ENCODE measurements around the gene AK8. TPM values are rescaled to one million over a fixed set of nuclear protein-coding genes. Genes with fewer than 3 reads are reported as not detected.

Gene AK8
- total RNA-seq, 1 experiment from 2014 or later: 2.5 TPM

- no peak overlapping the region for H3K4me3 ChIP-seq (replicated peaks in 1 of 2; ENCODE audit: low read depth in 1 of 2, low read length in 2 of 2)
- TF ChIP-seq ATF3 (IDR thresholded peaks at IDR 0.05): no peak
- no peak for TF ChIP-seq ZBTB33 (IDR thresholded peaks at IDR 0.05; ENCODE audit: extremely low read depth, insufficient replicate concordance, low read length)
- TF ChIP-seq MAX (IDR thresholded peaks at IDR 0.05): no peak
- TF ChIP-seq SIN3A (IDR thresholded peaks at IDR 0.05; ENCODE audit: low read depth): no peak
- no peak for TF ChIP-seq SRF (IDR thresholded peaks at IDR 0.05; ENCODE audit: low read depth)
- no peak for TF ChIP-seq CTCF (IDR thresholded peaks at IDR 0.05 in 2 of 3, conservative IDR thresholded peaks at IDR 0.05 in 1 of 3; ENCODE audit: borderline replicate concordance in 1 of 3, insufficient read depth in 1 of 3, low read depth in 2 of 3, low read length in 2 of 3)
- TF ChIP-seq ZNF274 (IDR thresholded peaks at IDR 0.05; ENCODE audit: low read depth, low read length): no peak
- no peak for TF ChIP-seq TCF7L2 (IDR thresholded peaks at IDR 0.05; ENCODE audit: borderline replicate concordance, extremely low read depth, insufficient read depth, insufficient read length)
- no peak for TF ChIP-seq CEBPB (IDR thresholded peaks at IDR 0.05; ENCODE audit: low read depth)
- no peak for TF ChIP-seq CBX3 (IDR thresholded peaks at IDR 0.05; ENCODE audit: low read depth)
- TF ChIP-seq EZH2 (IDR thresholded peaks at IDR 0.05): no peak
- TF ChIP-seq YY1 (IDR thresholded peaks at IDR 0.05; ENCODE audit: extremely low read depth, insufficient replicate concordance, low read depth, low read length): no peak
- TF ChIP-seq ZFX (IDR thresholded peaks at IDR 0.05): no peak
- TF ChIP-seq FOSL1 (IDR thresholded peaks at IDR 0.05; ENCODE audit: low read depth): no peak
- no TSS peak for BruUV-seq (replicated peaks)
- DNase-seq (ENCODE audit: low read depth, low spot score) (no peak), ATAC-seq (no peak)
- no peaks in the 10 kb centered on the region for H3K9me2 ChIP-seq (ENCODE audit: insufficient read depth)
- peaks cover 12% of the 10 kb centered on the region; the same call in 1 of the 2 replicates for H3K27me3 ChIP-seq (ENCODE audit: insufficient read depth, low read length)
- H3K4me2 ChIP-seq (ENCODE audit: low read length): no peak overlapping the region
- H3K36me3 ChIP-seq (ENCODE audit: control insufficient read depth in 1 of 2, insufficient read depth in 2 of 2, low read length in 2 of 2): no peaks in the 10 kb centered on the region
- POLR2A ChIA-PET: no interaction called here
- no peak overlapping the region for H3K27ac ChIP-seq (ENCODE audit: low read depth, low read length)
- CTCF ChIA-PET: no interaction called here
- no peaks in the 10 kb centered on the region for H3K9me3 ChIP-seq (ENCODE audit: control insufficient read depth in 1 of 2, insufficient read depth in 1 of 2, low read depth in 1 of 2, low read length in 2 of 2)
- no peaks in the 10 kb centered on the region for H3K79me2 ChIP-seq (ENCODE audit: insufficient read depth, low read length)
- peaks cover 13 to 14% of the 10 kb centered on the region in 2 experiments for H3K4me1 ChIP-seq (ENCODE audit: control insufficient read depth in 1 of 2, insufficient read depth in 2 of 2, low read length in 2 of 2)
- H4K20me1 ChIP-seq (ENCODE audit: insufficient read depth): no peaks in the 10 kb centered on the region
- intact Hi-C loops (cut with micrococcal nuclease): no loop called here
- H2AFZ ChIP-seq (ENCODE audit: low read depth, low read length, poor library complexity, severe bottlenecking): no peak overlapping the region
- RAD21 ChIA-PET (ENCODE audit: low non-redundant PET in 1 of 2, low total read pairs in 2 of 2, uncharacterized antibody in 2 of 2, unreplicated experiment in 2 of 2): no interaction called here
- no peak overlapping the region for H3K9ac ChIP-seq (ENCODE audit: low read length)
Measured at GRCh38 chr9:132861666-132862065, 16.4 kb downstream of the AK8 start.
